Endothelial cell of umbilical vein (primary cell): ENCODE results near the gene NME2.
A peak's percentile ranks its signal among the peaks of the same experiment; 100 is the strongest.

Source experiments
- EZH2 ChIP-seq: IDR thresholded peaks from 2 replicates; pipeline ENCODE4 v1.6.1; 2012; ENCODE audit warnings: borderline replicate concordance, low read depth, mild to moderate bottlenecking, moderate library complexity, low read length, inconsistent platforms; ENCODE audit not compliant: severe bottlenecking
- GATA2 ChIP-seq: IDR thresholded peaks from 2 replicates; pipeline ENCODE4 v1.7.0; 2011; ENCODE audit warnings: low read depth, mild to moderate bottlenecking, moderate library complexity, mixed read lengths, low read length; ENCODE audit not compliant: insufficient read length, insufficient read depth
- MYC ChIP-seq: IDR thresholded peaks from one replicate; pipeline ENCODE4 v1.6.1; 2011; ENCODE audit warnings: mild to moderate bottlenecking, low read depth, low read length
- POLR2A ChIP-seq: IDR thresholded peaks from 2 replicates; pipeline ENCODE4 v1.6.1; 2012; ENCODE audit warnings: low read depth, mild to moderate bottlenecking, control low read depth, low read length
- POLR2AphosphoS5 ChIP-seq: IDR thresholded peaks from 2 replicates; pipeline ENCODE4 v1.6.1; 2012; ENCODE audit warnings: low read depth, mild to moderate bottlenecking, control low read depth, low read length, moderate library complexity; ENCODE audit not compliant: insufficient read depth
- TF ChIP-seq, protein P1 (sequence below), 2 donors: IDR thresholded peaks; 1 replicate in 1 of 2; 2 replicates in 1 of 2; pipeline ENCODE4 v1.5.1; 2011; ENCODE audit warnings: low read length in 2 of 2, mild to moderate bottlenecking in 2 of 2, moderate library complexity in 2 of 2, control low read depth in 1 of 2, inconsistent platforms in 1 of 2, low read depth in 1 of 2; ENCODE audit not compliant: insufficient read depth in 1 of 2; ENCODE audit errors: extremely low read depth in 1 of 2

DNA sequence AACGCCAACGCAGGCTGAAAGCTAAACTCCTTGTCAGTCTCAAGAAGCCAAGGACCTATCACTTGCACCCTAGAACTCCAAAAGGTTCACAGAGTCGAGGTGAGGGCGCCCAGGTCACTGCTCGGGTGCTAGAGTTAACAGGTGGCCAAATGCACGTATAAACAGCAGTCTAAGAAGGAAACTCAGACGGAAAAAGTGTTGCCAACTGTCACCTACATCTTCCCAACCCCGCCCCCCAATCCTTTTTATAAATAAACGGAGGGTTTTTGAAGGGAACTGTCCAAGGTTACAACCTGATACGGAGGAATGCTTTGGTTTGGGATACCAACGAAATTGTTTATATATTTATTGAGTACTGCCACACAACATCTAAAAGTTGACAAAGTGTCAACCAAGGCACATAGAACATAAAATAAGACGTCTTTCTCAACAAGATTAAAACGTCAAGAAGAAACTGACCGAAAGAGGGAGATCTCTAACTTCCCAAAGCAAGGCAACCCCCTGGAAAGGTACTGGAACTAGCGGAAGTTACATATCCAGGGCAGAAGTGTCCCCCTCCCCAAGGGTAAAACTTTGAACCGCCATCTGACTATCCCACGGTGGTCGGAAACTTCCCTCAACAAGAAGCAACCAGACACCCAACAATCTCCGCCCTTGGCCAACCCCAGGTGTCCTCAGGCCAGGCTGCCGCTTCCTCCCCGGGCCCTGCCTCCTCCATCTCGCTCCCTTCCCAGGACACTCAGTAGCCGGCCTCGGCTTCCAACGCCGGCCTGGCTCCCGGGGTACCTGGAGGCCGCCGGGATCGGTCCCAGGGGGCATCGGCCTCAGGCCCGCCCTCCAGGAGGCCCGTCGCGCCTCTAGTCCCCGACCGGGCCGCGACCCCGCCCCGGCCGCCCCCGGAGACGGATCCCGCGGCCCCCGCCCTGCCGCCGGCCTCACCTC, 46.5 kb upstream of the NME2 start:
- no peak for TF ChIP-seq EZH2
- TF ChIP-seq, protein P1, sequence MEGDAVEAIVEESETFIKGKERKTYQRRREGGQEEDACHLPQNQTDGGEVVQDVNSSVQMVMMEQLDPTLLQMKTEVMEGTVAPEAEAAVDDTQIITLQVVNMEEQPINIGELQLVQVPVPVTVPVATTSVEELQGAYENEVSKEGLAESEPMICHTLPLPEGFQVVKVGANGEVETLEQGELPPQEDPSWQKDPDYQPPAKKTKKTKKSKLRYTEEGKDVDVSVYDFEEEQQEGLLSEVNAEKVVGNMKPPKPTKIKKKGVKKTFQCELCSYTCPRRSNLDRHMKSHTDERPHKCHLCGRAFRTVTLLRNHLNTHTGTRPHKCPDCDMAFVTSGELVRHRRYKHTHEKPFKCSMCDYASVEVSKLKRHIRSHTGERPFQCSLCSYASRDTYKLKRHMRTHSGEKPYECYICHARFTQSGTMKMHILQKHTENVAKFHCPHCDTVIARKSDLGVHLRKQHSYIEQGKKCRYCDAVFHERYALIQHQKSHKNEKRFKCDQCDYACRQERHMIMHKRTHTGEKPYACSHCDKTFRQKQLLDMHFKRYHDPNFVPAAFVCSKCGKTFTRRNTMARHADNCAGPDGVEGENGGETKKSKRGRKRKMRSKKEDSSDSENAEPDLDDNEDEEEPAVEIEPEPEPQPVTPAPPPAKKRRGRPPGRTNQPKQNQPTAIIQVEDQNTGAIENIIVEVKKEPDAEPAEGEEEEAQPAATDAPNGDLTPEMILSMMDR (IDR thresholded peaks at IDR 0.05; ENCODE audit: extremely low read depth in 1 of 2, insufficient read depth in 1 of 2, low read depth in 1 of 2, low read length in 2 of 2) = peak in 1 of 2 donors; percentile 5
- no peak for TF ChIP-seq POLR2A
- no peak for TF ChIP-seq POLR2AphosphoS5
- no peak for TF ChIP-seq GATA2
- no peak for TF ChIP-seq MYC
